Measurements from ENCODE around the gene BIRC6.

The BIRC6 gene

GRCh38 chr2:32376756-32377155, 19.9 kb downstream of the BIRC6 start:
- no peak for DNase-seq (ENCODE audit: low spot score)

GRCh38 chr2:32377928-32378327, 21.1 kb downstream of the BIRC6 start:
- no peak for DNase-seq (ENCODE audit: low spot score)

GRCh38 chr2:32379352-32379751, 22.5 kb downstream of the BIRC6 start:
- no peak for DNase-seq (ENCODE audit: low spot score)

GRCh38 chr2:32383858-32384257, 27.0 kb downstream of the BIRC6 start:
- DNase-seq (ENCODE audit: low spot score) = no peak

- no peak for DNase-seq (ENCODE audit: low spot score)
Measured at GRCh38 chr2:32384529-32384928, 27.7 kb downstream of the BIRC6 start.

- no peak for DNase-seq (ENCODE audit: low spot score)
Measured at GRCh38 chr2:32386739-32387138, 29.9 kb downstream of the BIRC6 start.

- no peak for DNase-seq (ENCODE audit: low spot score)
Measured at GRCh38 chr2:32399221-32399620, 42.4 kb downstream of the BIRC6 start.

- DNase-seq (ENCODE audit: low spot score) = no peak
Measured at GRCh38 chr2:32402091-32402490, 45.3 kb downstream of the BIRC6 start.

GRCh38 chr2:32403782-32404181, 47.0 kb downstream of the BIRC6 start:
- DNase-seq (ENCODE audit: low spot score) = no peak

GRCh38 chr2:32404691-32405090, 47.9 kb downstream of the BIRC6 start:
- DNase-seq (ENCODE audit: low spot score) = no peak

GRCh38 chr2:32416519-32416918, 59.7 kb downstream of the BIRC6 start:
- no peak for DNase-seq (ENCODE audit: low spot score)

GRCh38 chr2:32417659-32418058, 60.8 kb downstream of the BIRC6 start:
- DNase-seq (ENCODE audit: low spot score) = no peak

GRCh38 chr2:32418778-32419177, 62.0 kb downstream of the BIRC6 start:
- DNase-seq (ENCODE audit: low spot score) = no peak

GRCh38 chr2:32422133-32422532, 65.3 kb downstream of the BIRC6 start:
- DNase-seq (ENCODE audit: low spot score) = no peak

- DNase-seq (ENCODE audit: low spot score) = no peak
Measured at GRCh38 chr2:32423536-32423935, 66.7 kb downstream of the BIRC6 start.

- DNase-seq (ENCODE audit: low spot score) = no peak
Measured at GRCh38 chr2:32424739-32425138, 67.9 kb downstream of the BIRC6 start.

GRCh38 chr2:32425719-32426141, 68.9 kb downstream of the BIRC6 start:
- no peak for DNase-seq (ENCODE audit: low spot score)

- peak; percentile 33 for DNase-seq (ENCODE audit: low spot score)
Measured at GRCh38 chr2:32427672-32428610, 71.1 kb downstream of the BIRC6 start.

- no peak for DNase-seq (ENCODE audit: low spot score)
Measured at GRCh38 chr2:32430804-32431203, 74.0 kb downstream of the BIRC6 start.

- no peak for DNase-seq (ENCODE audit: low spot score)
Measured at GRCh38 chr2:32436150-32436549, 79.3 kb downstream of the BIRC6 start.

- DNase-seq (ENCODE audit: low spot score) = no peak
Measured at GRCh38 chr2:32442020-32442467, 85.2 kb downstream of the BIRC6 start.

GRCh38 chr2:32446369-32446768, 89.5 kb downstream of the BIRC6 start:
- DNase-seq (ENCODE audit: low spot score) = no peak

- no peak for DNase-seq (ENCODE audit: low spot score)
Measured at GRCh38 chr2:32450851-32451250, 94.0 kb downstream of the BIRC6 start.
